ENCODE data around the gene KRT15. TPM values are rescaled to one million over a fixed set of nuclear protein-coding genes. Genes with fewer than 3 reads are reported as not detected.

Gene KRT15
- total RNA-seq, 1 donor from 2014 or later, result 0.51 TPM

DNA sequence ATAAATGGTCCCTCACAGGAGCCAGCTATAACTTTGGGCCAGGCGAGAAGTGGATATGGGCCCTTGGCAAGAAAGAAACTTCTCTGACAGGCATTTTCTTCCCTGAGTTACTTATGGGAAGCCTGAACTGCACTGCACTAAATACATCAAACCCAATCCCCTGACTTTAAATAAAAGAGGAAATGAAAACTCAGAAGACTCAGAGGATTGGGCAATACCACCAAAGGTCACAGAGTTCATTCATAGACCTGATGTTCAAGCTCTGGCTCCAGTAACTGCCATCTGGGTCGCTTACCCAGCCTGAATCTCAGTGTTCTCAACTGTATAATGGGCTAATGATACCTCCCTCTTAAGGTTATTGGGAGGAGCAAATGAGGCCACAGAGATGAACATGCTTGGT, 38.6 kb downstream of the KRT15 start:
- no peak for DNase-seq

DNA sequence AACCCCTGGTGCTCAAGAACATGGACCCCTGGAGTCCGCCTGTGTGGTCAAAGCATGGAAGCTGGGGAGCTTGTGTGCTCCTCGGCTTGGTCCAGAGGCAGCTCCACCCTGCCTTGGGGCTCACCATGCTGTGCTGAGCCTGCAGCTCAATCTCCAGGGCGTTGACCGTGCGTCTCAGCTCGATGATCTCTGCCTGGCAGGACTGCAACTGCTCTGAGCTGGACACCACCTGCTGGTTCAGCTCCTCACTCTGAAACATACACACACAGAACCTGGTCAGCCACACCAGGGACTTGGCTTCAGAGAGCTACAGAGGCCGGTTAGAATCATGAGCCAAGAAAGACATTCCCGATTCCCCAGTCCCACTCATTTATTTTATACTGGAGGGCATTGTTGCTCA, 40.5 kb downstream of the KRT15 start:
- DNase-seq, result no peak

DNA sequence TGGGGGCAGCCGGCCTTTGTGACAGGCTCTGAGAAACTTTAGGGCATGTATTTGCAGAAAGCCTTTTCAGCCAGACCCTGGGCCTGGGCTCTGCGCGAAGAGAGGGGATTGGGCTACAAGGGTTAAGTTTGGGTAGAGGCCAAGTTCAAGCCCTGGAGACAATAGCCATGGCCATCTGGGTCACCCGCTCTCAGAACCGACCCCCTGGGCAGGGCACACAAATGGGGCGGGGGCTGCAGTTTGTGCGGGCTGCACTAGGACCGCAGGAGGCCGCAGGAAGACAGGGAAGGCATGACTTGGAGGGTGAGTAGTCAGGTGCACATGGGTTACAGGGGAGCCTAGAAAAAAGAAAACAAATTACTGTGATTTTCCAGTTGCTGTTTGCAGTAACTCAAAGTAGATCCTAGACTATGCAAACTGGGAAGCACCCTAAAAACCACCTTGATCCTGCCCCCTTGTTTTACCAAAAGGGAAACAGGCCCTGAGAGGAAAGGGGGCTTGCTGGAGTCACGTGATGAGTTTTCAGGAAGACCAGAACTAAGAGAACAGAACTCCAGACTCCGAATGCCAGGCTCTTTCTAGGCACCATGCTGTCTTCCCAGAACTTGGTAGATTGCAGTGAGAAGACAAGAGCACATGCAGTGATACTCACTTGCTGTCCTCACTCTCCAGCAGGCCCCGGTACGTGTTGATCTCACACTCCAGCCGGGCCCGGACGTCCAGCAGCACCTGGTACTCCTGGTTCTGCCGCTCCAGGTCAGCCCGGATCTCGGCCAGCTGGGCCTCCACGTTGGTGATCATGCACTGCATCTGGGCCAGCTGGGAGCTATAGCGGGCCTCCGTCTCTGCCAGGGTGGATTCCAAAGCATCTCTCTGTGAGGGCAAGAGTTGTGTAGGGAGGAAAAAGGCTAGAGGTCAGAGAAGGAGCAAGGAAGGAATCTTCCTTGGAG, 41.5 kb downstream of the KRT15 start:
- no peak for DNase-seq

DNA sequence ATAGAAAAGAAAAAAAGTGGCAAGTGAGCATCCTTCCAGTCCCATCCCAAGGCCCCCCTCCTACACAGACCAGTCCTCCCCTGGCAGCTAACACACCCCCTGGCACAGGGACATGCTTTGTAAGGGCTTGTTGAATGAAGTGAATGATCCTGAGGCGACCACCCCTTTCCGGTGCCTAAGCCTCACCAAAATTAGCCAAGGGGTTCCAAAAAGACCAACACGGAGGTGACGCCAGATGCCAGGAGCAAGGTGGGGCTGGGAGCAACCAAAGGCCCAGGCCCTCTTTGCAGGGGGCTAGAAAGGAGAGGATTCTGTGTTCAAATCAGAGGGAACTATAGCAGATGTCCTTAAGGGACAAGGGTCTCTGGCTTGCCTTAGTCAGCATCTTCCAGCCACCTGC, 43.3 kb downstream of the KRT15 start:
- DNase-seq, result no peak

DNA sequence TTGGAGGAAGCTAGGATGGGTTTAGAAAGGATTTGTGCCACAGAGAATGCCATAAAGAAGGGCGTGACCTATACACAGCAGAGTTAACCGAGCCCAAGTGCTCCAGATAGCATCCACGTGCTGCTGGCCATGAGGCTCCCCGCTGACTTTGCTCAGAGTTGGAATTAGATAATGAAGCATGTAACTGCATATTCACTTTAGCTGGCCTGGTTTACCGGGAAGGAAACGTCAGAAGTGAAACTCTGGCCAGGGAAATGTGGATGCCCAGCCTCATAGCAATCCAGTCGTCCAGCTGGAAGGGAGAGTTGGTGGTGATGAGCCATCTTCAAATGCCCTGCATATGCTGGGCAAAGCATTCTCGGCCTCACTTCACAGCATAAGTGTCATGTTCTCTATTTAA, 43.8 kb downstream of the KRT15 start:
- no peak for DNase-seq

GRCh38 chr17:41468346-41468745, 50.3 kb downstream of the KRT15 start:
- no peak for DNase-seq

- peak; percentile 48 for DNase-seq
Observed at GRCh38 chr17:41467561-41467960, 51.1 kb downstream of the KRT15 start.

GRCh38 chr17:41466988-41467387, 51.7 kb downstream of the KRT15 start, which contains the start of gene KRT32:
KRT32 (minus strand) TSS chr17:41467386; CDS start chr17:41467325, 61 bp downstream.
- no peak for DNase-seq

DNA sequence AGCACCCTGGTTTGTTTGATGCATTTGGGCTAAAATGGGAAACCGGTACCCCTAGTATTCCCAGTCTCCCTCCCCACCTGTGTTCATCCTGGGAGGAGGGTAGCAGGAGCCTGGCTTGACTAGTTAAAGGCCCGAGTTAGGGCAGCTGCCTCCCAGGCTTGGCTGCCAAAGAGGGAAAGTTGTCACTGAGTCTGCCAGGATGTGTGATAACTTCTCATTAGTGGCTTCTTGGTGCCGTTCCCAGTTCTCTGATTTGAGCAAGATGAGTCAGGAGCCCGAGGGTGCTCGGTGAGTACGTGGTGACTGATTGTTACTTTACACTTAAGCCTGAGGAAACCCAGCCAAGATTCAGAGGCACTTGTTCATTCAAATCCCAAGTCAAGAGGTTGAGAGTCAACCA, 54.0 kb downstream of the KRT15 start:
- DNase-seq, result peak; percentile 79

GRCh38 chr17:41464173-41464572, 54.5 kb downstream of the KRT15 start:
- DNase-seq, result no peak

- no peak for DNase-seq
Observed at GRCh38 chr17:41463746-41464145, 54.9 kb downstream of the KRT15 start.

Other genes starting within 250 kb of the KRT15 start
- not detected in 2 replicates for gene KRTAP9-7, start 243.2 kb downstream of the KRT15 start, total RNA-seq
- gene KRTAP29-1, start 216.0 kb downstream of the KRT15 start, total RNA-seq, result not detected in 2 replicates
- gene KRTAP16-1, start 209.6 kb downstream of the KRT15 start, total RNA-seq, result 0.05 TPM in 1 of 2 replicates, not detected in the other
- gene KRTAP17-1, start 203.2 kb downstream of the KRT15 start, total RNA-seq, result not detected in 2 replicates
- not detected in 2 replicates for gene KRT33A, start 168.1 kb downstream of the KRT15 start, total RNA-seq
- gene KRT33B, start 149.1 kb downstream of the KRT15 start, total RNA-seq, result not detected in 2 replicates
- gene KRT34, start 136.6 kb downstream of the KRT15 start, total RNA-seq, result 0.51 TPM in 1 of 2 replicates, not detected in the other
- not detected in 2 replicates for gene KRT31, start 121.3 kb downstream of the KRT15 start, total RNA-seq
- gene KRT37, start 94.3 kb downstream of the KRT15 start, total RNA-seq, result not detected in 2 replicates
- gene KRT38, start 77.9 kb downstream of the KRT15 start, total RNA-seq, result not detected in 2 replicates
- not detected in 2 replicates for gene KRT32, start 51.5 kb downstream of the KRT15 start, total RNA-seq
- gene KRT35, start 37.7 kb downstream of the KRT15 start, total RNA-seq, result not detected in 2 replicates
- gene KRT36, start 29.0 kb downstream of the KRT15 start, total RNA-seq, result 0.14 and 0.17 TPM in 2 replicates
- gene KRT13, start 13.3 kb downstream of the KRT15 start, total RNA-seq, result not detected in 2 replicates
- gene KRT19, start 9.4 kb upstream of the KRT15 start, total RNA-seq, result 10.7 and 10.9 TPM in 2 replicates
- not detected in 2 replicates for gene KRT9, start 53.2 kb upstream of the KRT15 start, total RNA-seq
- gene KRT14, start 68.0 kb upstream of the KRT15 start, total RNA-seq, result 0.05 and 0.85 TPM in 2 replicates
- 0.28 and 0.51 TPM in 2 replicates for gene KRT16, start 93.9 kb upstream of the KRT15 start, total RNA-seq
- 2.0 and 3.7 TPM in 2 replicates for gene KRT17, start 105.7 kb upstream of the KRT15 start, total RNA-seq
- gene EIF1, start 170.0 kb upstream of the KRT15 start, total RNA-seq, result 93.3 and 128 TPM in 2 replicates
- not detected in 2 replicates for gene GAST, start 193.4 kb upstream of the KRT15 start, total RNA-seq
- 0.23 and 0.68 TPM in 2 replicates for gene HAP1, start 215.8 kb upstream of the KRT15 start, total RNA-seq